Measurements from ENCODE around the gene SYNE1. TPM values are rescaled to one million over a fixed set of nuclear protein-coding genes. Genes with fewer than 3 reads are reported as not detected.

SYNE1 gene
- total RNA-seq, 1 donor from 2014 or later: 166 TPM

DNA sequence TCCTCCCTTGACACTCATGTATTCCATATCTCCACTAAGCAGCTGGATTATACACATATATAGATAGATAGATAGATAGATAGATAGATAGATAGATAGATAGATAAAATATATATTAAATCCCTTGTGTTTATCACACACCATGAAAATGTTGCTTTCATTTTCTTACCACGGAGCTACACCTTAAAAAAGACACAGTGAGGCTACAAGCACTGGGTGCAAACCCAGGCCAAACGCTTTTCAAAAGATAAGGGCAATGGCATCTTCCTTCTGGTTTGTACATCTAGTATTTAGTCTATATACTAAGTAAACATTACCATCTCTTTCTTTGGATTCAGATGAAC lies 452.6 kb downstream of the SYNE1 start:
- intact Hi-C loops (cut with DNase I): no loop called here
- Histone ChIP-seq H3K27ac (peak overlapping the region; percentile 65), H3K27me3 (ENCODE audit: low read depth) (no peaks in the 10 kb centered on the region), H3K36me3 (peaks cover 54% of the 10 kb centered on the region), H3K4me1 (no peaks in the 10 kb centered on the region), H3K4me3 (peak overlapping the region; percentile 12), H3K9me3 (no peaks in the 10 kb centered on the region)
- DNase-seq (no peak), ATAC-seq (peak in 1 of 2 donors; percentile 18)
- TF ChIP-seq, protein P1, sequence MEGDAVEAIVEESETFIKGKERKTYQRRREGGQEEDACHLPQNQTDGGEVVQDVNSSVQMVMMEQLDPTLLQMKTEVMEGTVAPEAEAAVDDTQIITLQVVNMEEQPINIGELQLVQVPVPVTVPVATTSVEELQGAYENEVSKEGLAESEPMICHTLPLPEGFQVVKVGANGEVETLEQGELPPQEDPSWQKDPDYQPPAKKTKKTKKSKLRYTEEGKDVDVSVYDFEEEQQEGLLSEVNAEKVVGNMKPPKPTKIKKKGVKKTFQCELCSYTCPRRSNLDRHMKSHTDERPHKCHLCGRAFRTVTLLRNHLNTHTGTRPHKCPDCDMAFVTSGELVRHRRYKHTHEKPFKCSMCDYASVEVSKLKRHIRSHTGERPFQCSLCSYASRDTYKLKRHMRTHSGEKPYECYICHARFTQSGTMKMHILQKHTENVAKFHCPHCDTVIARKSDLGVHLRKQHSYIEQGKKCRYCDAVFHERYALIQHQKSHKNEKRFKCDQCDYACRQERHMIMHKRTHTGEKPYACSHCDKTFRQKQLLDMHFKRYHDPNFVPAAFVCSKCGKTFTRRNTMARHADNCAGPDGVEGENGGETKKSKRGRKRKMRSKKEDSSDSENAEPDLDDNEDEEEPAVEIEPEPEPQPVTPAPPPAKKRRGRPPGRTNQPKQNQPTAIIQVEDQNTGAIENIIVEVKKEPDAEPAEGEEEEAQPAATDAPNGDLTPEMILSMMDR (IDR thresholded peaks at IDR 0.05): no peak

DNA sequence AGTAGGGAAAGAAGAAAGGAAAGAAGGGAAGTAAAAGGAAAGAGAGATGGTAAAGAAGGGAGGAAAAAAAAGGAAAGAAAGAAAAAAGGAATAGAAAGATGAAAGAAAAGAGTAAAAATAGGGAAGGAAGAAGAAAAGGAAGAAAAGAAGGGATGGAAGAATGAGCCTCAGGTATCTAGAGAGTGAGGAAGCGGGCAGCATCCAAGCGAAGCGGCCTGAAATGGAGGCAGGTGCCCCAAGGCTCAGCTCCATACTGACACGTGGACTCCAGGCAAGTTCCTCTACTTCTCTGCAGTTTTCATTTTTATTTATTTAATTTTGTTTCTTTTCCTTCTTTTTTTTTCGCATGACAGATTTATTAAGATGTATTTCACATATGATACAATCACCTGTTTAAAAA lies 456.6 kb downstream of the SYNE1 start:
- no peaks in the 10 kb centered on the region for H3K9me3 ChIP-seq
- no peak for DNase-seq
- TF ChIP-seq, protein P1 (IDR thresholded peaks at IDR 0.05): no peak
- H3K4me3 ChIP-seq: no peak overlapping the region
- intact Hi-C loops (cut with DNase I): no loop called here
- no peaks in the 10 kb centered on the region for H3K27me3 ChIP-seq (ENCODE audit: low read depth)
- H3K4me1 ChIP-seq: no peaks in the 10 kb centered on the region
- H3K36me3 ChIP-seq: peaks cover 60% of the 10 kb centered on the region
- no peak for ATAC-seq
- H3K27ac ChIP-seq: no peak overlapping the region

DNA sequence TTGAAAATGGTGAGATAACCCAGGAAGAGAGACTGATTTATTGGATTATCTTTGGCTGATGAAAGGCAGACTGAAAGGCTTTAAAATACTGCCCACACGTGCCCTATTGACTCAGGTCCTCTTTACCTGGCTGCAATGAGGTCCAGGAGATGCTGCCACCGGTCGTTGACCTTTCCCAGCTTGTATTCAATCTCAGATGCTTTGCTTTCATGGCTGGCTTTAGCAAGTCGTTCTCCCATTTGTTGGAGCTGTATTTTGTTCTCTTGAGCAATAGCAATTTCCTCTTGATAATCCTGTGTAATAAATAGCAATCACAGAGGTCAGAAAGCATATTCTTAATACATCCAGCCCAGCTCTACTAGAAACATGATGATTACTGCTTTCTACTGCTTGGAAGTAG lies 460.9 kb downstream of the SYNE1 start:
- intact Hi-C loops (cut with DNase I): no loop called here
- peaks cover 91% of the 10 kb centered on the region for H3K36me3 ChIP-seq
- DNase-seq (no peak), ATAC-seq (no peak)
- no peak overlapping the region for H3K4me3 ChIP-seq
- H3K27me3 ChIP-seq (ENCODE audit: low read depth): no peaks in the 10 kb centered on the region
- H3K4me1 ChIP-seq: no peaks in the 10 kb centered on the region
- H3K9me3 ChIP-seq: no peaks in the 10 kb centered on the region
- TF ChIP-seq, protein P1 (IDR thresholded peaks at IDR 0.05): no peak
- H3K27ac ChIP-seq: no peak overlapping the region

DNA sequence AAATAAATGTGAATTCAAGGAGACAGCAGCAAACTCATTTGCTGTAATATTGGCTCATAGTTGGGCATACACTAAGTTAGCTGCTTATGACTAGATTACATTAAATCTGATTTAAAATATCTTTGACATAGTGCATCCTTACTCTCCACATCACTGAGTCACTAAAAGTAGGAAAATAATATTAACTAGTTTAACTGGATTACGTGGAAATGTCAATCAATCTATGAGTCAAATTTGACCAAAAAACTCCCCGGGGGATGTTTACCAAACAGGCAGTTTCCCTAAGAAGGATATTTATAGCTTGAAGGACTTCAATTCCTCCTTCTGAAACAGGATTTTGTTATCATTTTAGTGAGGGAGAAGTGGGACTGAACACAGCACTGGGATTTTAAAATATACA lies 463.2 kb downstream of the SYNE1 start:
- Histone ChIP-seq H3K4me3 (no peak overlapping the region), H3K27me3 (ENCODE audit: low read depth) (no peaks in the 10 kb centered on the region), H3K9me3 (no peaks in the 10 kb centered on the region), H3K27ac (no peak overlapping the region), H3K36me3 (peaks cover 74% of the 10 kb centered on the region), H3K4me1 (no peaks in the 10 kb centered on the region)
- DNase-seq: no peak
- intact Hi-C loops (cut with DNase I): no loop called here
- ATAC-seq: no peak
- TF ChIP-seq, protein P1 (IDR thresholded peaks at IDR 0.05): no peak

DNA sequence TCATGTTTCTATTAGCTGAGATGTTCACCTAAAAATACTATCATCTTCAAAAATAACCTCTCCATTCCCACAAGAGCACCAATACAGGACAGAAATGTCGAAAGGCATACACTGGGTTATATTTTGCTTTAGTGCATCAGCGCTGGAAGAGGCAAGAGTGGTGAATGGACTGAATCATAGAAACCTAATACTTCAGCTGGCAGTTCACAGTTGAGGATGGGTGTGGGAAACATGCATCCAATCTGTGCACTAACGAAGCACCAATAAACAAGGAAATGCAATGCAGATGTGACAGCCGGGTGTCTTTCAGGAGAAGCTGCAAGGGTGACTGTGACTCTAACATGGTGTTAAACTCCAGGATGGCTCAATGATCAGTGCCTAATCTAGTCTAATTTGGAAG lies 463.8 kb downstream of the SYNE1 start:
- TF ChIP-seq, protein P1 (IDR thresholded peaks at IDR 0.05): no peak
- ATAC-seq (no peak), DNase-seq (no peak)
- H3K27ac ChIP-seq: no peak overlapping the region
- no peaks in the 10 kb centered on the region for H3K9me3 ChIP-seq
- H3K4me1 ChIP-seq: no peaks in the 10 kb centered on the region
- intact Hi-C loops (cut with DNase I): no loop called here
- no peaks in the 10 kb centered on the region for H3K27me3 ChIP-seq (ENCODE audit: low read depth)
- H3K36me3 ChIP-seq: peaks cover 71% of the 10 kb centered on the region
- H3K4me3 ChIP-seq: no peak overlapping the region

Data from lower lobe of right lung (tissue), 2 donors.